Measurements from ENCODE around the gene KRTAP19-7.

The KRTAP19-7 gene, protein sequence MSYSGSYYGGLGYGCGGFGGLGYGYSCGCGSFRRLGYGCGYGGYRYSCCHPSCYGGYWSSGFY

DNA sequence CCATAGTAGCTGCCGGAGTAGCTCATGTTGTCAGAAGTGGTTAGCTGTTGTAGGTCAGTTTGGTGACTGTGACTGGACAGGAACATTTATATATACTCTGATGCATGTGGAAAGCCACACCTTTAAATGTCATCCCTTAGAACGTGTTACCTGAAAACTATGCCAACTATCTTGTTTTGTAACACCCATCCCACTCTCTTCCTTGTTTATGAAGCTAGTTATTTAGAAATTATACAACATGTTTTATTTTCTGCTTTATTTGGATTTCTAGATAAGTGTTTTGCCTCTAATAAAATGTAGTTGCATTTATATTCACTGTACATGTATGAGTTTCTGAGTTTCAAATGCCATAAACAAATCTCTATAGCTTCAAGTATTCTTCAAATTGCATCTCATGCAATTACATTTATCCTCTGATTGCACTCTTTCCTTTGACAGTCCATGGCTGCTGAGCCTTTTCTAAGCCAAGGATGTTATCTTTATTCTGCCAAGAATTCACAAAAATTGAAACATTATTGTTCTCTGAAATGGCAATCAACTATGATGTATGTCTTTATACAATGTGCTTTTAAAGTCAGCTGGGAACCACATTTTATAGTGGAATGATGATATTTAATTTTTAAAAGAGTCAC, at the start of gene KRTAP19-7:
Gene KRTAP19-7 (minus strand): TSS at position 51 of the 632 bp plus-strand sequence. CDS start 25 bp downstream, at position 26.
- no peak for DNase-seq (ENCODE audit: low spot score)

DNA sequence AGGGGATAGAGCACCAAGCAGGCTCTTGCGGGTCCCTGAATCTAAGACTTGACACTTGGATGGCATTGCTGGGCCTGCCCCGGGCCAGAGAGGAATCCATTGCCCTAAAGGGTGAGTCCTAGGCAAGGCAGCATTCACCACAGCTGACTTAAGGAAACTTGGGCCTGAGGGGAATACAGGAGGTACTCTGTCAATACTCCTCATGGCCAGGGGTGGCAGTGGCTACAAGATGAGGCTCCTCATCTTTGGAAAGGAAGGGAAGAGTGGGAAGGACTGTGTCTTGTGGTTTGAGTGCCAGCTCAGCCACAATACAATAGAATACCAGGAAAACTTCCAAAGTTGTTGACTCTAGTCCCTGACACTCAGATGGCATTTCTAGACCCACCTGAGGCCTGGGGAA, 44.9 kb upstream of the KRTAP19-7 start:
- DNase-seq (ENCODE audit: low spot score) = no peak

DNA sequence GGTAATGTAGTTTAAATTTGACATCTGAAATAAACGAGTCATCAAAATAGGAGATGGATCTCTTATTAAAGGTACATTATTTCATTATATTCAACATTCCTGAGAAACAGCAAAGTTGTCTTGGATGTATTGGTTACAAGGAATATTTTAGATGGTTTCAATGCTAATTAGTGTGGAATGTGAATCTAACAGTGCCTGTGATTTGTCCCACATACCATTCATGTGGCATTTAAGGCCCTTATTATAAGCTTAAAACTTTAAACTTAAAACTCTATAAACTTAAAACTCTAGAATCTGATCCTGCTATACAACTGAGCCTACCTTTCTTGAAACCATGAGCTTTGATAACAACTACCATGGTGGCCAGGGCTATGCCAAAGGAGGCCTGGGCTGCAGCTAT, 39.7 kb upstream of the KRTAP19-7 start, which contains the start of gene KRTAP22-1:
Gene KRTAP22-1 (plus strand): TSS at position 301 of the 400 bp plus-strand sequence.
- DNase-seq (ENCODE audit: low spot score) = no peak

DNA sequence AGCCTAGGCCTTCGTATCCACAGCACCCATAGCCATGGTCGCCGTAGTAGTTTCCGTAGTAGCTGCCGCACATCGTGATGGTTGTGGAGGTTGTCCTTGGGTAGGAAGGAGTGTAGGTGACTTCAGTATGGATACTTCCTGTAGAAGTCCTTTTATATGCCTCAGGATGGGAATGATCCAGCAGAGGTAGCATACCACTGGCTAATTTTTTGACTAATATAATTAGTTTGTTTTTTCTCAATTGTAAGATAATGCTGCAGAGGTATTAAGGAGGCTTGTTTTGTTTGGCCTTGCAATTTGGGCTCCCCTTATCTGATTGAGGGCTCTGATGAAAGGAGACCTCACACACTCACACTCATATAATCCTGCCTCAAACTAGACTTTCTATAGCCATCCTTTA, 37.7 kb upstream of the KRTAP19-7 start, which contains the start of gene KRTAP6-2:
Gene KRTAP6-2 (minus strand): TSS at position 101 of the 400 bp plus-strand sequence. CDS start 28 bp downstream, at position 73.
- no peak for DNase-seq (ENCODE audit: low spot score)

DNA sequence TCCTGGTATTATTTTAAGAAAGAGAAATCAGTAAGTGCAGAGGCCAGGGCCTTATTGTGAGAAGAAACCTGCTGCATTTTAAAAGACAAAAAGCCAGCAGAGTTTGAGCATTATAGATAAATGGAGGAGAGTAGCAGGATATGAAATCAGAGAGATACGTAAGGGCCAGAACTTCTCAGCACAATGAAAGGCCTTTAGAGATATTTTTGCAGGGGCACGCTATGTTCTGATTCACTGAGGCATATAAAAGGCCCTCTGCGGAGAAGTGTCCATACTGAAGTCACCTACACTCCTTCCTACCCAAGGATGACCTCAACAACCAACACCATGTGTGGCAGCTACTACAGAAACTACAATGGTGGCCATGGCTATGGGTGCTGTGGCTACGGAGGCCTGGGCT, 31.0 kb upstream of the KRTAP19-7 start, which contains the start of gene KRTAP6-3:
Gene KRTAP6-3 (plus strand): TSS at position 301 of the 400 bp plus-strand sequence. CDS start 6 bp downstream, at position 307.
- no peak for DNase-seq (ENCODE audit: low spot score)

DNA sequence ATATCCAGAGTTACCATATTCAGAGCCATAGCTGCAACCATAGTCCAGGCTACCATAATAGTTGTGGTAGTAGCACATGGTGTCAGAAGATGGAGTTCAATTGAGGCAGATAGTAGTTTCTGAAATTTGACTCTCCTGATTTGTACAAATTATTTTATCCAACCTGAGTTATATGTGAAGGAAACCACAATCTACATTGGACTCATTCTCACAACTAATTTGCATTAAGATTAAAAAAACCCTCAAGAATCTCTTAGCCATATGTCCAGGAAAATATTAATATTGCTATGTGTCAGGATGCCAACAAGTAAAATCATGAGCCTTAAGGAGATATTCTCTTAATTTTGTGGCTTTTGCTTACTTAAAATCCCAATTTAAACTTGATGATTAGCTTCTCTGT, 29.2 kb upstream of the KRTAP19-7 start, which contains the start of gene KRTAP22-2:
Gene KRTAP22-2 (minus strand): TSS at position 101 of the 400 bp plus-strand sequence.
- no peak for DNase-seq (ENCODE audit: low spot score)

DNA sequence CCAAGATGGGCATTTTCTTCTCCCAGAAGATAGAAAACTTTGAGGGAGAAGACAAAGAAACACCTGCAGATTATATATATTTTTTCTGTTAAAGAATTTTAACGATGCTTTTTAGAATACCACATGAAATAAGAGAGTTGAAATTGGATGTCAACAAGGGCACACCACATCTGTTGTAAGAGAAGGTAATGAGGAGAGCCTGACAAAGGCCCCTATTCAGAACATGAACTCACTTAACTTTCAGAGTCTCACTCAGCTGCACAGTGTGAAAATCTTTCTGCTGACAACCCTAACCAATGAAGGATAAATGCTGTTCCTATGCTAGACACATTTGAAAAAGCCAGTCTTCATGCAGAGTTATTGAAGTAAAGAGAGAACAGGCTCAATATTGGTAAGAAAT, 21.8 kb upstream of the KRTAP19-7 start:
- no peak for DNase-seq (ENCODE audit: low spot score)

DNA sequence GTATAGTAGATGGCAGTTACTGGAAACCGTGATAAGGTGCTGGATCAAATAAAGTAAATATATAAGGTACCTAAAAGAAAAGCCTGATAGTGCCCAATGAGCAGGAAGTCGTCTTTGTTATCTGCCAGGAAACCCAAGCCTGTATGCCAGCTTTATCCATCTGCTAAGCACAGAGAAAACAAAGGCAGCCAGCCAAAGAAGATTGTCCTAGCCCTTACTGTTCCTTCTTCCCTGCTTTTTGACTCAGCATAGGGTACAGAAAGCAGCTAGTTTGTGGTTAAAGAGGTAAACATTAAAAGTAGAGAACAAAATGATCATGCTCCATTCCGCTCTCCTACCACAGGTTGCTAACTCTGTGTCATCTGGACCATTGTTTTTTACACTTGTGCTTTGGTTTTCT, 19.0 kb upstream of the KRTAP19-7 start:
- no peak for DNase-seq (ENCODE audit: low spot score)

DNA sequence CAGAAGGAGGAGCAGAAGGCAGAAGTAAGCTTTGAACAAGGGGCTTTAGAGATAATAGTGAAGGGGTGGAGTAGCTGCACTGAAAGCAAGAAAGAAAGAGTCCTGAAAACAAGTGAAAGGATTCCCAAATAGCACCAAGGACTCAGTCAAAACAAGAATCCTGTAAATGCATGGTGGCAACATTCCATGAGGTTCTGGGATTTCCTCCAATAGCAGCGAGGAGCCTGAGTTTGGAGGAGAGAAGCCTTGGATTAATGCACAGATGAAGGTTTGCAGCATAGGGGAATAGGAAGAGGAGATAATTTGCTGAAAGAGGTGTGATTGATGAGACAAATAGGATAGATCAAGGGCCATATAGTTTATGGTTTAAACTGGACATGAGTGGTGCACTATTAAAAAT, 18.2 kb upstream of the KRTAP19-7 start:
- no peak for DNase-seq (ENCODE audit: low spot score)

DNA sequence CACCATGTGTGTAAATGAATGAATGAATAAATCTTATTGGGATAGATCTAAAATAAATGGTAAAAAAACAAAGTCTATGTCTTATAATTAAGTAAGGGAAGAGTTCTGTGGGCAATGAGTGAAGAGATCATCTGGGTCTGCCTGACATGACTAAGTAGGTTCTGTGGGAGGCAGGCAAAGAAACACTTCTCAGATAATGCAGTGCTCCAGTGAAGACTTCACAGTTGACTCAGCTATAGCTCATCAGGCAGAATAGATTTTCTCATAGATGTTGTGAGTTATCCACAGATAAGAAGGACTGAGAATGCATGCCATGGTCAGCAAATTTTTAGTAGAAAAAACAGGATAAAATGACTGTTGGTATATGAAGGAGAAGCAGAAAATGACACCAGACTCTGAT, 16.7 kb upstream of the KRTAP19-7 start:
- no peak for DNase-seq (ENCODE audit: low spot score)

DNA sequence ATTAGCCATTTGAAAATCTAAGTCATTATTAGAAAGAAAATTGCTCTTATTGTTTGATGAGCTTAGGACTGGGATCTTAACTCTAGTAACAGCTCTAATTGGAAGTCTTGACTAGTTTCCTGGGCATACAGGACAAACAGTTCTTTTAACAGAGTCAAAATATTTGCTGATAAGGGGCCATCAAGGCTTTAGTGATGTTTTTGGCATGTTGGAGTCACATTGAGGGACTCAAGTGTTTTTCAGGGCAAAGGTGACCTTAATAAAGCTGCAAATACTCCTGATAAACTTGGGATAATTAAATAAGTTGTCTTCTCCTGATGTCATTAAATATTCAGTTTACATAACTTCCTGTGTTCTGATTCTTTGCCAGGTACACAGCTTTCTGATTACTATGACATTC, 6.5 kb upstream of the KRTAP19-7 start:
- no peak for DNase-seq (ENCODE audit: low spot score)

DNA sequence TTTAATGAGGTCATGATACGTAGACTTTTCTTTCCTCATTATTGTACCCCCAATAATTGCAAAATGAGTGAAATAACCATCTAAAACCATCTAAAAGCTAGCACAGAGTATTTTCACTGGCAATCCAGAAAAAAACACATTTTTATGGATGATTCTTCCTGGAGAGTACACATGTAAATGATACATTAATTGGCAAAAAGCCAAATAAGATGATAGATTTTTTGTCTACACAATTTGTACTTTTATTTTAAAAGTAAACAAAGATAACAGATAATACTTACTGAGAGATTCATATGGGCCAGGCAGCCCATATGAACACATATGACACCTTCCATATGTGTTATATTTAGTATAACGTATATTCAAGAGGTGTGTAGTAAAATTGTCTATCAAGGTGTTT, 2.5 kb upstream of the KRTAP19-7 start:
- no peak for DNase-seq (ENCODE audit: low spot score)

DNA sequence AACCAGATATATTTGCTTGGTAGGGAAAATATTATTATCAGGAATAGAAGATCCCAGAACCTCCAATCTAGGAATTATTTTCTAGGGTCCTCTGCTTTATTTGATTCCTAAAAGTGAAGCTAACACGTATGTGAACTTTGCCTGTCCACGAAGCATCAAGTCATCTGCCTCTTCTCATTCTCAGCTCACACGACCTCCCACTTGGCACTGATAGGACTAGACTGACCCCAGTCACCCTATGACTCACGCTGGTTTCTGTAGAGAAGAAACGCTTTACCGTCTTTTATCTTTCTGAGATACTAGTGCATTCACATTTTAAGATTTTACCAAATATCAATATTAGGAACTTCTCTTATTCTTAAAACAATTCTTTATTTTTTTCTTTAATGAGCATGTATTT, 2.0 kb upstream of the KRTAP19-7 start:
- no peak for DNase-seq (ENCODE audit: low spot score)

DNA sequence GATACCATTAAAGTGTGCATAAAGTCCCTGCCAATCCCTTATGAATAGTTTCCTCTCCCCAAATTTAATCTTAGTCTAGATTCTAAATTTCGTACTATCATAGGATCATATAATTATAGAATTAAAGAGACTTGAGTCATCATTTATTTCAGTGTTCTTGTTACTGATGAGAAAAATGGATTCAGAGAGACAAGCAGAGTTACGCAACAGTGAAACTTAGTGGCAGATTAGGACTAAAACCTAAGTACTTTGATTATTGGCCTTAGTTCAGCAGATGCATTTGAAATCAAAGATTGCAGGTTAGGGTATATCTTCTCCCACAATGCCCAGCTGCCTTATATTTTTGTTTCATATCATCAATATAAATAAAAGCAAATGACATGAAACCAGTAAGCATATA, 843 bp upstream of the KRTAP19-7 start:
- no peak for DNase-seq (ENCODE audit: low spot score)

DNA sequence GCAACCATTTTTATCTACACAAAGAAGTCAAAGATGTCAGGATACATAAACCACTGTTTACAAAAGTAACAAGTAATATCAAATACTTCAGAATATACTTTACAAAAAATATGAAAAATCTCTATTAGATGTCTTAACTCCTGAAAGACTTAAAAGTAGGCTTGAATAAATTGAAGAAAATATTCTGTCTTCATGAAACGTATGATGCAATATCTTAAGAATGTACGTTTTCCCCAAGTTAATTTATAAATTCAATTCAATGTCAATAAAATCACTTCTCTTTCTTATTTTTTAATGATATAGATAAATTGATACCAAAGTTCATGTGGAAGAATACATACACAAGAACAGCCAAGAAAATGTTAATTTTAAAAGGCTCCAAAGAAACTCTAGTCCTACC, 6.0 kb downstream of the KRTAP19-7 start:
- no peak for DNase-seq (ENCODE audit: low spot score)

DNA sequence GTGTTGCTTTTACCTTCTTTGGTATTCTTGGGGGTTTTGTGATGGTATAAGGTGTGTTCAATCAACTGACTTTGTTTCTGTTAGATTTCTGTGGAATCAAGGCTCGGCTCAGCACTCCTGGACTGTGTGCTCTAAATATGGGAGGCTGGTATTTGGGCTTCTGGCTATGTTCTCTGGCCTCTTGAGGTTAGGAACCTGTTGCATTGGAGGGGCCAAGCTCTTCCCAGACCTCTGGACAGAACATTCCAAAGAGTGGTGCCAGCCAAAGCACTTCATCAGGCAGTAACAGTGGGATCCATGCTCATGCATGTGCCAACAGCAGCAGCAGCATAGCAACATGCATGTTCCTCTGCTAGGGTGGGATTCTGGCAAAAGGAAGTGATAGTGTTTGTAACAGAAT, 8.3 kb downstream of the KRTAP19-7 start:
- no peak for DNase-seq (ENCODE audit: low spot score)

DNA sequence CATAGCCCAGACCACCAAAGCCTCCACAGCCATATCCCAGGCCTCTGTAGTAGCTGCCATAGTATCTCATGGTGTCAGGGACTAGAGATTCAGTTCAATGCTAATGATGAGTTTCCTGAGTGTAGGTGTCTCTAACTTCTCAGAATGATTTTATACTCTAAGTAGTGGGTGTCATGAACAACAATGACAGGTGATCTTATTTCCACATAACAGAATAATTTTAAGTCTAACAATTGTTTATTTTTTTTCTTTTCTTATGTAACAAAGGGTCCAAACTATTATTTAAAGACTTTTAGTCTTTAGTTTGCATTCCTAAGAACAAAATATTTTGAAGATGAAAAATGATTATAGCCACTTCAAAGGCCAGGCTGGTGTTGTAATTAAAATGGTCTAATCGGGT, 19.4 kb downstream of the KRTAP19-7 start, which contains the start of gene KRTAP19-6:
Gene KRTAP19-6 (minus strand): TSS at position 101 of the 400 bp plus-strand sequence. CDS start 31 bp downstream, at position 70.
- no peak for DNase-seq (ENCODE audit: low spot score)

DNA sequence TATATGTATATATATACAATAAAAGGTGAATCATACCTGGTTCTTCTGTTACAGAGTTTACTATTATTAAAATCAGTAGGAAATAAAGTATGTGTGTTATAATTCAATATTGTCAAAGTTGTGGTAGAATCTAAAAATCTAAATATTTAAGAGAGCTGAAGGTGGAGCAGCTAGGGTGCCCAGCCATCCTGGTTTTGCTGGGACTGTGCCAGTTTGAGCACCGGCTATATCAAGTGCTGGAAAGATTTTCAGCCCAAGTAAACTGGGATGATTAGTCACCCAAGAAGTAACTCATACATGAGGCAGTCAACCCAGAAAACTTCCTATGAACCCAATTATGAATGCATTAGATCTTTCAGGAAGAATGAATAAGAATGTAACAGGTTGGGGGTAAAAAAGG, 42.2 kb downstream of the KRTAP19-7 start:
- no peak for DNase-seq (ENCODE audit: low spot score)

DNA sequence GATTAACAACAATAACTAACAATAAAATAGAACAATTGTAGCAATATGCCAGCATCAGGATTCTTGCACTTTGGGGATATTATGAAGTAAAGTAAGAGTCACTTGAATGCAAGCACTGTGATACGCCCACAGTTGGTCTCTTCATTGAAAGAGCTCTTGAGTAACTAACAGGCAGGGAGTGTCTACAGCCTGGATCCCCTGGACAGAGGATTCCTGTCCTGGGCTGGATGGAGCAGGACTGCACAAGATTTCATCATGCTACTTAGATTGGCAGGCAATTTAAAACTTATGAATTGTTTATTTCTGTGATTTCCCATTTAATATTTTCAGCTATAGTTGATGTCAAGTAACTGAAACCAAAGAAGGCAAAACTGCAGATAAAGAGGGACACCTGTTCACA, 45.4 kb downstream of the KRTAP19-7 start:
- no peak for DNase-seq (ENCODE audit: low spot score)

Measured in GM03348 (cell line).